Subcutaneous abdominal adipose tissue (tissue), 5 donors: ENCODE results near the gene PI16.
"Not testable (repeated sequence)": the region's sequence is repeated elsewhere in the genome, so short reads cannot be mapped to it uniquely, and the experiment has no call there.

ENCODE experiments used
- H3K27ac ChIP-seq: one replicate; pipeline ENCODE4 v1.7.0; 2013; ENCODE audit warnings: low read depth, mild to moderate bottlenecking, inconsistent platforms, low read length, moderate library complexity
- H3K27me3 ChIP-seq, 5 donors: one replicate each; pipeline ENCODE4 v1.7.0; 2013; ENCODE audit warnings: low read length in 5 of 5, inconsistent platforms in 1 of 5; ENCODE audit not compliant: control insufficient read depth in 5 of 5, insufficient read depth in 4 of 5
- H3K36me3 ChIP-seq, 5 donors: one replicate each; pipeline ENCODE4 v1.7.0; 2013; ENCODE audit warnings: low read length in 5 of 5; ENCODE audit not compliant: control insufficient read depth in 5 of 5, insufficient read depth in 5 of 5
- H3K4me1 ChIP-seq, 5 donors: one replicate each; pipeline ENCODE4 v1.7.0; 2013; ENCODE audit warnings: low read length in 5 of 5, mild to moderate bottlenecking in 3 of 5, moderate library complexity in 1 of 5; ENCODE audit not compliant: control insufficient read depth in 5 of 5, insufficient read depth in 5 of 5
- H3K4me3 ChIP-seq, 5 donors: one replicate each; pipeline ENCODE4 v1.7.0; 2013; ENCODE audit warnings: low read length in 5 of 5, low read depth in 1 of 5
- H3K9ac ChIP-seq, 5 donors: one replicate each; pipeline ENCODE4 v1.7.0; 2013; ENCODE audit warnings: low read length in 5 of 5, mild to moderate bottlenecking in 4 of 5, moderate library complexity in 3 of 5
- H3K9me3 ChIP-seq, 5 donors: one replicate each; pipeline ENCODE4 v1.7.0; 2013; ENCODE audit warnings: low read length in 5 of 5; ENCODE audit not compliant: control insufficient read depth in 5 of 5
- donor health status: healthy.
- donor health status: healthy.
- donor health status: healthy.
- donor health status: healthy.
- donor health status: healthy.

The PI16 gene

DNA sequence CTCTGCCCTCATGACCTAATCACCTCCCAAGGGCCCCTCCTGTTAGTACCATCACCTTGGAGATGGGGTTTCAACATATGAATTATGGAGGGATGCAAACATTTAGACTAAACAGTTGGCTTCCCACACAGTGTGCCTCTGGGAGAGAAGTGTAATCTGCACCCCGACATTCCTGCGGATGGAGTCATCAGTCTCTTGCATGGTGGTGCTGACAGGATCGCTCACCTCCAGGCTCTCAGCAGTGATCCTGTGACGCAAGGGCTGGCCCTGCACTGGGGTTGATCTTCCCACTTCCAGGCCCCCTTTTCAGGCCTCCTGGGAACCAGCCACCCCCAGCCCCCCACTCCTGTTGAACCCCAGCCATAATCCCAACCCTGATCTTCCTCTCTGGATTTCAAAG is 16.0 kb upstream of the PI16 start:
- H3K27ac ChIP-seq: no peak overlapping the region
- no peaks in the 10 kb centered on the region for H3K9me3 ChIP-seq
- no peak overlapping the region for H3K9ac ChIP-seq
- H3K4me3 ChIP-seq: no peak overlapping the region
- no peaks in the 10 kb centered on the region for H3K36me3 ChIP-seq
- peaks cover 0 to 8% (median 6%) of the 10 kb centered on the region in 5 donors for H3K27me3 ChIP-seq
- H3K4me1 ChIP-seq: no peaks in the 10 kb centered on the region

GRCh38 chr6:36939005-36939404 is 15.5 kb upstream of the PI16 start:
- H3K4me3 ChIP-seq: not testable (repeated sequence)

DNA sequence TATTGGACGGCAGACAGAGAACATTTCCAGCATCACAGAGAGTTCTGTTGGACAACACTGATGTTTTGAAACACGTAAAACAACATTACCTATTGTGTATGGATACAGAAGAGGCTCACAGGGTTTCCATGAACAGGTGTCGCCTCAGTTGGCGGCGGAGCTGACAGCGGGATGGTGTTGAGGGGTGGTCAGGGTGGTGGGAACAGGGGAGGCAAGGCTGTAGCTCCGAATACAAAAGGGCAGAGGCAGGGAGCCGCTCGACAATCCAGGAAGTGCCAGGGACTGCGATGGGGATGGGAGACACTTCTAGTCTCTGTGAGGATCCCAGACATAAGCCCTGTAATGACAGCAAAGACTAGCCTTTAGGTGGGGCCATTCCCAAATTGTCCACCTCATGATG is 14.5 kb upstream of the PI16 start:
- no peaks in the 10 kb centered on the region for H3K9me3 ChIP-seq
- H3K4me3 ChIP-seq: no peak overlapping the region
- no peak overlapping the region for H3K9ac ChIP-seq
- H3K27ac ChIP-seq: no peak overlapping the region
- no peaks in the 10 kb centered on the region for H3K4me1 ChIP-seq
- H3K27me3 ChIP-seq: peaks cover 0 to 8% (median 6%) of the 10 kb centered on the region in 5 donors
- H3K36me3 ChIP-seq: no peaks in the 10 kb centered on the region

More at GRCh38 chr6:36939005-36939404, 15.5 kb upstream of the PI16 start:
- H3K4me1 ChIP-seq, H3K36me3 ChIP-seq, H3K9me3 ChIP-seq, H3K27ac ChIP-seq, H3K9ac ChIP-seq, H3K27me3 ChIP-seq: not testable (repeated sequence)

- H3K4me3 ChIP-seq, H3K36me3 ChIP-seq, H3K27ac ChIP-seq, H3K9me3 ChIP-seq, H3K4me1 ChIP-seq, H3K9ac ChIP-seq, H3K27me3 ChIP-seq: not testable (repeated sequence)
Measured at GRCh38 chr6:36941561-36941960, 13.0 kb upstream of the PI16 start.

DNA sequence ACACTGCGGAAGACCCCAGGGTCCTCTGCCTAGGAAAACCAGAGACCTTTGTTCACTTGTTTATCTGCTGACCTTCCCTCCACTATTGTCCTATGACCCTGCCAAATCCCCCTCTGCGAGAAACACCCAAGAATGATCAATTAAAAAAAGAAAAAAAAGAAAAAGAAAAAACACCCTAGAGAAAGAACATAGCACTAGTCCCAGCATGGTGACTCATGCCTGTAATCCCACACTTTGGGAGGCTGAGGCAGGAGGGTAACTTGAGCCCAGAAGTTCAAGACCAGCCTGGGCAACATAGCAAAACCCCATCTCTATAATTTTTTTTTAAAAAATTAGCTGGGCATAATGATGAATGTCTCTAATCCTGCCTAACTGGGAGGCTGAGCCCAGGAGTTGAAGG is 12.2 kb upstream of the PI16 start:
- not testable (repeated sequence) for H3K36me3 ChIP-seq, H3K4me1 ChIP-seq, H3K4me3 ChIP-seq, H3K9ac ChIP-seq, H3K27me3 ChIP-seq, H3K27ac ChIP-seq, H3K9me3 ChIP-seq

DNA sequence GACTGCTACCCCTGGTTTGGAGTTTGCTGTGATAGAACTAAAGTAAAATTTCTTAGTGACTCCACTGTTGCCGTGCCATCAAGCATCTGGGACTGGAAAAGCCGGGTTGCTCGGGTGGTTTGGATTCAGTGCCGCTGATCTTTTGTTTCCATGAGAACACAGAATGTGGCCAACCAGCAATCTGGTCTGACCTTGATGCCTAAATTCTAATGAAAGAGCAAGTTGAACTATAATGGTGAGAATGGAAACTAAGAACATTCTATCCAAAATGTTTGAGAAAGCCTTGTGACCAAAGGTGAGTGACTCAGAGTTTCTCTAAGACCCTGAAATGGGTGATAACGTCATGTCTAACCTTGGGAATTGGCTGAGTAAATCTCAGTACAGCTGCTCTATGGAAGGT is 9.9 kb upstream of the PI16 start:
- no peak overlapping the region for H3K4me3 ChIP-seq
- no peaks in the 10 kb centered on the region for H3K36me3 ChIP-seq
- H3K9ac ChIP-seq: no peak overlapping the region
- no peak overlapping the region for H3K27ac ChIP-seq
- peaks cover 0 to 8% (median 6%) of the 10 kb centered on the region in 5 donors for H3K27me3 ChIP-seq
- no peaks in the 10 kb centered on the region for H3K4me1 ChIP-seq
- no peaks in the 10 kb centered on the region for H3K9me3 ChIP-seq

DNA sequence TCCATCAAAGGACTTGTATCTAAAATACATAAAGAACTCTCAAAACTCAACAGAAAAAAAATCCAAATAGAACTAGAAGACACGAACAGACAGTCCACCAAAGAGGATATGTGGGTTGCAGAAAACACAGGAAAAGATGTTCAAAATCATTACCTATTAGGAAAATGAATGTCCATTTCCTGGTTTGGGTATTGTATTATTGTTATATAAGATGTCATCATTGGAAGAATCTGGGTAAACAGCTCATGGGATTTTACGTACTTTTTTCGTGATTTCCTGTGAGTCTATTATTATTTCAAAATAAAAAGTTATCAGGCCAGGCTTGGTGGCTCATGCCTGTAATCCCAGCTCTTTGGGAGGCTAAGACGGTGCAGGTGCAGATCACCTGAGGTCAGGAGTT is 9.2 kb upstream of the PI16 start:
- no peaks in the 10 kb centered on the region for H3K36me3 ChIP-seq
- H3K4me3 ChIP-seq: no peak overlapping the region
- H3K9ac ChIP-seq: no peak overlapping the region
- peaks cover 0 to 5% (median under 1%) of the 10 kb centered on the region in 5 donors for H3K27me3 ChIP-seq
- H3K9me3 ChIP-seq: no peaks in the 10 kb centered on the region
- H3K4me1 ChIP-seq: no peaks in the 10 kb centered on the region
- H3K27ac ChIP-seq: no peak overlapping the region

DNA sequence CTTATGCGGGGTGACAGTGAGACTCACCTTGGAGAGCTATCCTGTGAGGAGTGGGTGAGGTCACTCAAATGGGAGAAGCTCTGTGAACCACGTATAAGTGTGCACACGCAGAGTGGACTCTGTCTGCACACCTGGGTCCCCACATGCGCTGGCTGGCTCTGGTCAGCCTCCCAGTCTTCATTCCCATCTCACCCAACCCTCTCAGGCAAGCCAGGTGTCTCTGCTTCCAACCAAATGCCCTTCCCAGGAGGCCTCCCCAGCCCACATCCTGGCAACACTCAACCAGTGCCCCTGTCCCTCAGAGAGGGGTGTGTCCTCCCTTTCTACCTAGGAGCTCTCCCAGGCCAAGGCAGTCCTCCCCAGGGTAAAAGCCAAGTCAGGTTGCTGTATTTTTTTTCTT is 8.0 kb upstream of the PI16 start:
- Histone ChIP-seq H3K4me1 (no peaks in the 10 kb centered on the region), H3K9ac (no peak overlapping the region)

GRCh38 chr6:36947570-36948351 is 6.8 kb upstream of the PI16 start:
- H3K27ac ChIP-seq: no peak overlapping the region
- no peaks in the 10 kb centered on the region for H3K36me3 ChIP-seq
- H3K27me3 ChIP-seq: no peaks in the 10 kb centered on the region
- no peak overlapping the region for H3K9ac ChIP-seq
- H3K4me1 ChIP-seq: no peaks in the 10 kb centered on the region
- no peak overlapping the region for H3K4me3 ChIP-seq
- no peaks in the 10 kb centered on the region for H3K9me3 ChIP-seq

More for the DNA sequence above, 8.0 kb upstream of the PI16 start:
- Histone ChIP-seq H3K4me3 (no peak overlapping the region), H3K9me3 (no peaks in the 10 kb centered on the region), H3K27me3 (no peaks in the 10 kb centered on the region), H3K36me3 (no peaks in the 10 kb centered on the region), H3K27ac (no peak overlapping the region)

DNA sequence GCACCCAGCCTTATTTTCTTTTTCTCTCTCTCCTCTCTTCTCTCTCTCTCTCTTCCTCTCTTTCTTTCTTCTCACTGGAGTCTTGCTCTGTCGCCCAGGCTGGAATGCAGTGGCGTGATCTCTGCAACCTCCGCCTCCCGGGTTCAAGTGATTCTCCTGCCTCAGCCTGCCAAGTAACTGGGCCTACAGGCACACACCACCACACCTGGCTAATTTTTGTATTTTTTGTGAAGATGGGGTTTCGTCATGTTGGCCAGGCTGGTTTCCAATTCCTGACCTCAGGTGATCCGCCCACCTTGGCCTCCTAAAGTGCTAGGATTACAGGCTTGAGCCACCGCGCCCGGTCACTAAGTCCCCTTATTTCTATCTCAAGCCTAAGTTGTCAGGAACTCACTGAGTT is 5.5 kb upstream of the PI16 start:
- H3K27ac ChIP-seq, H3K4me3 ChIP-seq, H3K27me3 ChIP-seq, H3K4me1 ChIP-seq, H3K9ac ChIP-seq, H3K9me3 ChIP-seq, H3K36me3 ChIP-seq: not testable (repeated sequence)
